ENCODE data around the gene MCM8.

The MCM8 gene

DNA sequence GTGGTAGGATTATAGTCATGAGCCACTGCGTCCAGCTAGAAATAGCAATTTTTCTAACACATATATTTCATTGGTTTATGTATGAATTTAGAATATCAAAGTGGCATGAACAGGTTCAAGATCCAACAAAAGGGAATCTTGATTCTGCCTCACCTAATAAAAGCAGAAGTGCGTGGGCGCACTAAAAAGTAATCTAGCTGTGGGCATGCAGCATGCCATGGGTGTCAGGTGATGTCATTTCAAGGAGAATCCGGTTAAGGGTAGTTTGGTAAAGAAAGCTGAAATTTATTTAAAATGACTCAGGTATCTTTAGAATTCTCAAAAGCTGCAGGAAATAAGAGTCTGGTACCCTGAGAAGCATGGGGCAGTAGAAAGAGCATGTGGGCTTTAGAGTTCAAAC is 85.8 kb downstream of the MCM8 start:
- no peak for TF ChIP-seq POLR2AphosphoS5 (IDR thresholded peaks at IDR 0.05; ENCODE audit: low read depth, low read length)
- no peak for FAIRE-seq

DNA sequence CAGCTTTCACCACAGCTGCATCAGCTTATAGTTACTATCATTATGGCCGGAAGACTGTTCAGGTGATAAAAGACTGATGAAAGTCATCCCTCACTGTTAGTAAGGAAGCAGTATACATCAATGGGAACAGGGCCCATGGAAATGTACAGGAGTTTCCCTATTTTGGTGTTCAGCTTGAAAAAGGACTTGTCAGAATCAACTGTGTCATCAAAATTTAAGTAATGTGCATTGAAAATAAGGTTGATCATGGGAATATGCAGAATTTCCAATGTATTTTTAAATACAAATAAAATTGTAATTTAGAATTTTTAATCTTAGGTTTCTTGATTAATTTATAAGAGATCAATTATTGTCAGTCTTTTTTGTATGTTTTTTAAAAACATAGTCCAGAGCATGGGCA is 86.6 kb downstream of the MCM8 start:
- DNase-seq (ENCODE audit: insufficient read length) (no peak), FAIRE-seq (no peak)
- TF ChIP-seq TAF1 (IDR thresholded peaks at IDR 0.05; ENCODE audit: borderline replicate concordance, low read depth, low read length), result no peak
- TF ChIP-seq POLR2A (IDR thresholded peaks at IDR 0.05; ENCODE audit: low read depth, low read length), result no peak
- TF ChIP-seq POLR2AphosphoS5 (IDR thresholded peaks at IDR 0.05; ENCODE audit: low read depth, low read length), result no peak

More for the DNA sequence above, 85.8 kb downstream of the MCM8 start:
- DNase-seq (ENCODE audit: insufficient read length), result no peak

DNA sequence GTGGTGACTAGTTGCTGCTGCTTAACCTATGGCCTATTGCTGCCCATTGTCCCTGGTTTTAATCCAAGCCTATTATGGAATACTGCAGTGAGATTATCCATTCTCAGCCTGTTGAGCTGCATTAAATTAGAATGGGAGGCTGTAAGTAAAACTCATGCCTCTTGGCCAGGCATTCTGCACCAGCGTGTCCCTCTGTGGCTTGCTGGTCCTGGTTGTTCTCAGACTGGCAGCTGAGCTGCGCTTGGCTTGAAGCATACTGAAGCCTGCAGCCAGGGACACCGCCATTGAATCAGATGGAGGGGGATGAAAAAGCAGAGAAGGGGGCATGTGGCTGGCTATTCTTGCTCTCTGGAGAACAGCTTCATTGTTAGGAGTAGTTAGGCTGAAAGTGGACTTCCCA is 87.8 kb downstream of the MCM8 start:
- DNase-seq (ENCODE audit: insufficient read length) (no peak), FAIRE-seq (no peak)
- TF ChIP-seq POLR2A (IDR thresholded peaks at IDR 0.05; ENCODE audit: low read depth, low read length) (no peak), TAF1 (IDR thresholded peaks at IDR 0.05; ENCODE audit: borderline replicate concordance, low read depth, low read length) (no peak), POLR2AphosphoS5 (IDR thresholded peaks at IDR 0.05; ENCODE audit: low read depth, low read length) (no peak)

DNA sequence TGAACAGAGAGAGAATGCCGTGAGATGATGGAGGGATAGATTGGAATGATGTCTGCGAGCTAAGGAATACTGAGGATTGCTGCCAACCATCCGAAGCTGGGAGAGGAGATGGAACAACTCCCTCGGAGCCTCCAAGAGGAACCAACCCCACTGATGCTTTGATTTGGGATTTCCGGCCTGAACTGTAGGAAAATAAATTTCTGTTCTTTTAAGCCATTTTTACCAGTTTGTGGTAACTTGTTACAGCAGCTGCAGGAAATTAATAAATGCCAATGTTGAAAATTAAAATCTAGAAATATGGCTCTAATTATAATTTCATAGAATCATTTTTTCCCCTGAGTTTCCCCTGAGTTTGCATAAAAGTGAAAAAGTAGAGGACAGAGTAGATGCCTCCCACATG is 89.3 kb downstream of the MCM8 start:
- no peak for FAIRE-seq
- TF ChIP-seq POLR2A (IDR thresholded peaks at IDR 0.05; ENCODE audit: low read depth, low read length) (no peak), POLR2AphosphoS5 (IDR thresholded peaks at IDR 0.05; ENCODE audit: low read depth, low read length) (no peak), TAF1 (IDR thresholded peaks at IDR 0.05; ENCODE audit: borderline replicate concordance, low read depth, low read length) (no peak)
- DNase-seq (ENCODE audit: insufficient read length), result no peak

DNA sequence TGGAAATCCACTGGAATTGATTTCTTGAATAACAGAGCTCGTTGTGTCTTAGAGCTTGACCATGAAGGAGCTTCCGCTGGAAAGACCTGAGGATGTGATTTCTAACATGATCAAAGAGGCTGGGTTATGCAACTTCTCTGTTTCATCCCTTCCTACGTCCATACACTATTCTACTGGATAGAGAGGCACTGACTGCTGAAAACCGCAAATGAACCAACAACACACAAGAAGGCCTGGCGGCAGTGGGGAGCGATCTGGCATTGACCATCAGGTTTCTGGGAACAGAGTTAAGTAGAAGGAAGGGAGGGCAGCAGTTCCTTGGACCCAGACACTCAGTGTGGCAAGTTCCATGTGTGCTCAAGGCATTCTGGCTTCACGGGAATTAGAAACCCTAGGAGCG is 90.1 kb downstream of the MCM8 start:
- TF ChIP-seq TAF1 (IDR thresholded peaks at IDR 0.05; ENCODE audit: borderline replicate concordance, low read depth, low read length), result no peak
- no peak for TF ChIP-seq POLR2A (IDR thresholded peaks at IDR 0.05; ENCODE audit: low read depth, low read length)
- no peak for TF ChIP-seq POLR2AphosphoS5 (IDR thresholded peaks at IDR 0.05; ENCODE audit: low read depth, low read length)
- DNase-seq (ENCODE audit: insufficient read length), result no peak
- FAIRE-seq, result no peak

DNA sequence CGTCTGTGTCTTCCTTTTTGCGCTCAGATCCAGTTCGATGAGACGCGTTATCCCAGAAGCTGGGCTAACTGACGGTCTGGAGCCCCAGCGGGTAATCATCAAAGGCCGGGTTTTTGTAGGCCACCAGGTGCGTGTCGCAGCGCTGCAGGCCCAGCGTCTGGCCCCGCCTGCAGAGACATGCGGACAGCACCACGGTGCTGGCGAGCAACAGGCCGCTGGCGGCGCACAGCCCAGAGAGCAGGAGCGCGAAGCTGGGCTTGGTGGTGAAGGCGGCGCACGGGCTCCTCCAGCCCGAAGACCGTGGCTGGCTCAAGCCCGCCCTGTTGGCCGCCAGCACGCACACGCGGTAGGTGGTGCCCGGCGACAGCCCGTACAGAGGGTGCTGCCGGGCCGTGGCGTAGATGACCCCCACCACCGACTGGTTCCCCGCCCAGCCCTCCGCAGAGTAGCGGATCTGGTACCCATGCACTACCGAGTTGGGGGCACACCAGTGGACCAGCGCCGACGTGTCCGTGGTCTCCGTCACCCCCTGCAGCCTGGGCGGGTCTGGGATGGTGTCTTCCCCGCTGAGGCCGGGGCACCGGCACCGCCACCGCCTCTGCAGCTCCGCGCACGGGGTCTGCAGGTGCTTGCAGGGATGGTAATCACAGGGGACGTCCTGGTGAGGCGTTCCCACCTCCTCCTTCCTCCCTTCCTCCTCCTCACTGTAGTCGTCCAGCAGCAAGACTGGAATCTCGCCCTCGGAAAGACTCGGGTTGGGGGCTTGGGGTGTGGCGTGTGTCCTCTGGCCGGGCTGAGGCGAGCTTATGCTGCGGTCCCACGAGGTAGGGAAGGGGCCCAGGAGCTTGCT is 90.7 kb downstream of the MCM8 start:
- FAIRE-seq, result no peak
- DNase-seq (ENCODE audit: insufficient read length), result no peak
- TF ChIP-seq POLR2A (IDR thresholded peaks at IDR 0.05; ENCODE audit: low read depth, low read length), result no peak
- TF ChIP-seq POLR2AphosphoS5 (IDR thresholded peaks at IDR 0.05; ENCODE audit: low read depth, low read length), result no peak
- TF ChIP-seq TAF1 (IDR thresholded peaks at IDR 0.05; ENCODE audit: borderline replicate concordance, low read depth, low read length), result no peak

DNA sequence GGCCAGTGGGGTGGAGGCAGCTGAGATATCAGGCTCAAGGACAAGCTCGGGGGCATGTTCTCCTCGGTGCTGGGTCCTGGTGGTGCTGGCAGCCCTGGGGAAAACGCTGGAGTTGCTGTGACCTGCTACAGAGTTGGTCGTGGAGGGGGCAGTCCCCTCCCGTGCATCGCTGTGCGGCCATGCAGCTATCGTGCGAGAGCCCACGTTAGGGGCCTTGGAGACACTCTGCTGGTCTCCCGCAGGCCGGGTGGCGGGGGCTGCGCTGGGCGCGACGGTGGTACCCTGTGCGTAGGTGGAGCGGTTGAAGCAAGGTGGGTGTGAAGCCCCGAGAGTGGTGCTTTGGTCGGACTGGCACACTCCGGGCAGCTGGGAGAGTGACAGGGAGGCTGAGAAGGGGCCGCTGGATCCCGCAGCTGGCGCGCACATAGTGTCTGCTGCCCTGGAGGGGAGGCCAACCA is 91.4 kb downstream of the MCM8 start:
- no peak for TF ChIP-seq TAF1 (IDR thresholded peaks at IDR 0.05; ENCODE audit: borderline replicate concordance, low read depth, low read length)
- no peak for TF ChIP-seq POLR2AphosphoS5 (IDR thresholded peaks at IDR 0.05; ENCODE audit: low read depth, low read length)
- TF ChIP-seq POLR2A (IDR thresholded peaks at IDR 0.05; ENCODE audit: low read depth, low read length), result no peak
- DNase-seq (ENCODE audit: insufficient read length) (no peak), FAIRE-seq (no peak)

DNA sequence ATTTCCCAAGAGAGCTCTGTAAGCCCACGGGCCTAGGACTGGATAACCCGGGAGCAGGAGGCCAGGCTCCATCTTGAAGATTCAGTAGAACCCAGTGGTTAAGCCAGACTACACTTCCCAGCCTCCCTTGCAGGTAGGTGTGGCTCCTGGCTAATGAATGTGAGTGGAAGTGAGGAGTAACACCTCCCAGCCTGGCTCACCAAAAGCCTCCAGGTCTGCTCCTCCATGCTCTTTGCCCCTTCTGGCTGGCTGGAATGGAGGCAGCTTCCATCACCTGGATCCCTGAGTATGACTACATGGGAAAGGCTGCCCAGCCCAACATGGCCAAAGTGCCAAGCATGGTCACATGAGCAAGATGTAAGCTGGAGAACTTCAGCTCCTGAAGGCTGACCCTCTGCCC is 93.7 kb downstream of the MCM8 start:
- TF ChIP-seq TAF1 (IDR thresholded peaks at IDR 0.05; ENCODE audit: borderline replicate concordance, low read depth, low read length) (no peak), POLR2AphosphoS5 (IDR thresholded peaks at IDR 0.05; ENCODE audit: low read depth, low read length) (no peak), POLR2A (IDR thresholded peaks at IDR 0.05; ENCODE audit: low read depth, low read length) (no peak)
- FAIRE-seq (no peak), DNase-seq (ENCODE audit: insufficient read length) (no peak)

DNA sequence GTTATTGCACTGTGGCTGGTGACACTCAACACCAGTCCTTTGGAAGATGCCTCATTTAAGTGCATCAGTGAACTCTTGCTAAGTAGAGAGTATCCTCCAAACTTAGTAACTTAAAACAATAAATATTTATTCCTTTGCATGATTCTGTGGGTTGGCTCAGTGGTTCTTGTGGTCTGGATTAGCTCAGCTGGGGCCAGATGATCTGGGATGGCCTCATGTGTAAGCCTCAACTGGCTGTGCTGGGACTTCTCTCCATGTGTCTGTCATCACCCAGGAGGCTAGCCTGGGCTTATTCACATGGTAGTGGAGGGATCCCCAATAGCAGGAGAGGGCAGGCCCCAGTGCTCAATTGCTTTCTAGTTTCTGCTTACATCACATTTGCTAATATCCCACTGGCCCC is 95.1 kb downstream of the MCM8 start:
- FAIRE-seq (peak; percentile 9), DNase-seq (ENCODE audit: insufficient read length) (no peak)
- no peak for TF ChIP-seq POLR2AphosphoS5 (IDR thresholded peaks at IDR 0.05; ENCODE audit: low read depth, low read length)
- no peak for TF ChIP-seq POLR2A (IDR thresholded peaks at IDR 0.05; ENCODE audit: low read depth, low read length)

DNA sequence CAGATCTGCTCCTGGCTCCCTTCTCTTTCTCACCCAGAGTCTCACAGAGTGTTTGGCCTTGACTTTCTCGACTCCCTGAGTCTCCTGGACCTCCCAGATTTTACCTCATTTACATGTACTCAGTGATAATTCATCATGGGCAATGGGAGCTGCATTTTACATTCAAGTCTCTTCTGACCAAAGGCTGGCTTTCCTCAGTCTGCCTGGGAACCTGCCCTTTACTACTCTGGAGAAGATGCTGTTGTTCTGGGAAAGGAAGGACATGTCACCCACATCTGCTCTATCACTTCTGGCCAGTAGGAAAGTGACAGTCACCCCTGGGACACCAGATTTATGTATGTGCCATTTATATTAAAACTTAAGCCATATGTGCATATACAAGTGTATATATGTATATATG is 96.0 kb downstream of the MCM8 start:
- FAIRE-seq (no peak), DNase-seq (ENCODE audit: insufficient read length) (no peak)
- no peak for TF ChIP-seq POLR2AphosphoS5 (IDR thresholded peaks at IDR 0.05; ENCODE audit: low read depth, low read length)

DNA sequence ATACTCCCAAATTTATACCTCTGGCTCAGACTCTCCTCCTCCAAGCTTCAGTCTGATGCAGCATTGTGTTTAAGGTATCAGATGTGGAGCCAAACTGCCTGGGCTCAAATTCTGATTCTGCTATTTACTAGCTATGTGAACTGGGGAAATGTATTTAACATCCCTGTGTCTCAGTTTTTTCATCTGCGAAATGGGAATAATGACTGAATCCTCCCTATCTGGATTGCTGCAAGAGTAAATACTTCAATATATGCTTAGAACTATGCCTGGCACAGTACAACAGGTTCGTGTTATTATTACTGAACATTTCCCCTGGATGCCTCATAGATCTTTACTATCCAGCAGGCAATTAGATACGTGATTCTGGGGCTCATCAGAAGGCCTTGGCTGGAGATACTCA is 97.9 kb downstream of the MCM8 start:
- TF ChIP-seq POLR2AphosphoS5 (IDR thresholded peaks at IDR 0.05; ENCODE audit: low read depth, low read length), result no peak
- TF ChIP-seq TAF1 (IDR thresholded peaks at IDR 0.05; ENCODE audit: borderline replicate concordance, low read depth, low read length), result no peak
- TF ChIP-seq POLR2A (IDR thresholded peaks at IDR 0.05; ENCODE audit: low read depth, low read length), result no peak
- DNase-seq (ENCODE audit: insufficient read length), result no peak
- no peak for FAIRE-seq

Data from GM12892 (cell line).